Stomach (tissue), 9 donors: Measurements from ENCODE around the gene ABCA1. TPM values are rescaled to one million over a fixed set of nuclear protein-coding genes. Genes with fewer than 3 reads are reported as not detected.

Experiments used
- DNase-seq, 2 donors: peaks; one replicate each; pipeline versions ENCODE4 v3.0.0 to v3.0.0-alpha.2; 2013 to 2019
- H3K27ac ChIP-seq, 5 donors: fragments of 200-600 bp in 4 of 5; sonication (generic) in 4 of 5; one replicate each; pipeline ENCODE4 v1.5.1; 2013 to 2019; ENCODE audit warnings: mild to moderate bottlenecking in 1 of 5, moderate library complexity in 1 of 5
- H3K27me3 ChIP-seq, 3 donors: fragments of 200-600 bp; sonication (generic); one replicate each; pipeline ENCODE4 v1.5.1; 2017 to 2019; ENCODE audit warnings: mixed run types in 1 of 3
- H3K36me3 ChIP-seq, 4 donors: fragments of 200-600 bp; sonication (generic); 1 replicate in 3 of 4; 2 replicates in 1 of 4; pipeline ENCODE4 v1.5.1; 2016 to 2019
- H3K4me1 ChIP-seq, 4 donors: fragments of 200-600 bp; sonication (generic); one replicate each; pipeline ENCODE4 v1.5.1; 2016 to 2019
- H3K4me3 ChIP-seq, 4 donors: fragments of 200-600 bp; sonication (generic) in 3 of 4; one replicate each; pipeline ENCODE4 v1.5.1; 2016 to 2019; ENCODE audit warnings: mild to moderate bottlenecking in 1 of 4
- H3K9me3 ChIP-seq, 4 donors: fragments of 200-600 bp; sonication (generic); one replicate each; pipeline ENCODE4 v1.5.1; 2016 to 2019
- EP300 ChIP-seq: sonication (generic); formaldehyde crosslinking; IDR thresholded peaks from one replicate; pipeline ENCODE4 v1.6.1; 2017; ENCODE audit warnings: antibody characterized with exemption
- POLR2A ChIP-seq, 4 donors: fragments of 450-650 bp; IDR thresholded peaks; one replicate each; pipeline ENCODE4 v1.6.1; 2016; ENCODE audit warnings: antibody characterized with exemption in 4 of 4, control low read depth in 2 of 4, mild to moderate bottlenecking in 1 of 4, moderate library complexity in 1 of 4
- POLR2AphosphoS5 ChIP-seq, 3 donors: sonication (generic); formaldehyde crosslinking; IDR thresholded peaks; one replicate each; pipeline ENCODE4 v1.6.1; 2016; ENCODE audit warnings: antibody characterized with exemption in 3 of 3
- WGBS, 5 donors: extraction: QIAGEN DNeasy Blood & Tissue Kit in 3 of 5; methylation state at CpG; one replicate each; pipeline versions ENCODE4 v1.1.5 to v1.1.7; 2013 to 2018; 5-methylcytosine and 5-hydroxymethylcytosine counted together
- intact Hi-C: fragments of 100-400 bp; cut with DNase I; formaldehyde crosslinking; loops from one replicate; pipeline ENCODE4 v1.15.1; 2023; ENCODE audit warnings: low total_unique reads
- polyA plus RNA-seq, 3 donors: library from polyadenylated mRNA; stranded (reverse); fragments of 200-250 nt; gene quantifications; one replicate each; pipeline ENCODE4 v1.2.3, GENCODE V29; 2013
- total RNA-seq, 5 donors: library from RNA; depleted of rRNA; stranded (reverse); fragments of >200 nt; gene quantifications; one replicate each; pipeline versions ENCODE4 v1.1.0 to v1.2.3, GENCODE V29; 2014 to 2016
- TF ChIP-seq, protein P1 (sequence below), 7 experiments: fragments of 450-650 bp in 4 of 7; fragments of 200-600 bp in 3 of 7; sonication (generic) in 3 of 7; IDR thresholded peaks; one replicate each; pipeline ENCODE4 v1.5.1; 2016 to 2019; ENCODE audit warnings: antibody characterized with exemption in 7 of 7, control low read depth in 2 of 7, mild to moderate bottlenecking in 1 of 7
- donor health status: healthy with polysubstance abuse.
- donor health status: Bipolar disorder and iron deficiency.
- donor health status: healthy.

ABCA1 gene
- total and polyA plus RNA-seq, 8 donors: 1.9 to 75.3 (median 18.4) TPM

DNA sequence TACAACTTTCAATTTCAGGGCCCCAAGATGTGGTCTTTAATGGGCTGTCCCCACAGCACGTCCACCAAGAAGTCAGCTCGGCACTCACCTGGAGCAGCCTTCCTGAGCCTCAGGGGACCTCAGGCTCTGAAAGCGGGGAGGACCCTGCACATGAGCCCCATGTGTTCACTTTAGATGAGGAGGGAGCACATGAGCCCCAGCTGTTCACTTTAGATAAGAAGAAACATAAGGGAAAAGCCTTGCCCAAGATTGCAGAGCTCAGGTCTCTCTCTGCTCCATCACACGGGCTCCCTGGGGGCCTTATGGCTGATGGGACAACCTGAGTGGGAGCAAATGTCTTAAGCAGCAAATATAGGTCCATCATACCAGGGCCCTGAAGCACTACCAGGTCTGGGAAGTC, 107.6 kb downstream of the ABCA1 start:
- no peaks in the 10 kb centered on the region for H3K4me1 ChIP-seq
- intact Hi-C loops: no loop called here
- WGBS, 5 donors: 88 to 96% (median 95%) methylated on average over 3 to 4 of the region's 4 CpGs
- H3K27ac ChIP-seq: no peak overlapping the region
- H3K36me3 ChIP-seq: peaks cover 94 to 100% (median 100%) of the 10 kb centered on the region in 4 donors
- DNase-seq: no peak
- H3K27me3 ChIP-seq: no peaks in the 10 kb centered on the region
- H3K9me3 ChIP-seq: no peaks in the 10 kb centered on the region
- TF ChIP-seq POLR2A (IDR thresholded peaks at IDR 0.05) (no peak), POLR2AphosphoS5 (IDR thresholded peaks at IDR 0.05) (no peak), EP300 (no peak)
- TF ChIP-seq, protein P1, sequence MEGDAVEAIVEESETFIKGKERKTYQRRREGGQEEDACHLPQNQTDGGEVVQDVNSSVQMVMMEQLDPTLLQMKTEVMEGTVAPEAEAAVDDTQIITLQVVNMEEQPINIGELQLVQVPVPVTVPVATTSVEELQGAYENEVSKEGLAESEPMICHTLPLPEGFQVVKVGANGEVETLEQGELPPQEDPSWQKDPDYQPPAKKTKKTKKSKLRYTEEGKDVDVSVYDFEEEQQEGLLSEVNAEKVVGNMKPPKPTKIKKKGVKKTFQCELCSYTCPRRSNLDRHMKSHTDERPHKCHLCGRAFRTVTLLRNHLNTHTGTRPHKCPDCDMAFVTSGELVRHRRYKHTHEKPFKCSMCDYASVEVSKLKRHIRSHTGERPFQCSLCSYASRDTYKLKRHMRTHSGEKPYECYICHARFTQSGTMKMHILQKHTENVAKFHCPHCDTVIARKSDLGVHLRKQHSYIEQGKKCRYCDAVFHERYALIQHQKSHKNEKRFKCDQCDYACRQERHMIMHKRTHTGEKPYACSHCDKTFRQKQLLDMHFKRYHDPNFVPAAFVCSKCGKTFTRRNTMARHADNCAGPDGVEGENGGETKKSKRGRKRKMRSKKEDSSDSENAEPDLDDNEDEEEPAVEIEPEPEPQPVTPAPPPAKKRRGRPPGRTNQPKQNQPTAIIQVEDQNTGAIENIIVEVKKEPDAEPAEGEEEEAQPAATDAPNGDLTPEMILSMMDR (IDR thresholded peaks at IDR 0.05): no peak
- H3K4me3 ChIP-seq: no peak overlapping the region

DNA sequence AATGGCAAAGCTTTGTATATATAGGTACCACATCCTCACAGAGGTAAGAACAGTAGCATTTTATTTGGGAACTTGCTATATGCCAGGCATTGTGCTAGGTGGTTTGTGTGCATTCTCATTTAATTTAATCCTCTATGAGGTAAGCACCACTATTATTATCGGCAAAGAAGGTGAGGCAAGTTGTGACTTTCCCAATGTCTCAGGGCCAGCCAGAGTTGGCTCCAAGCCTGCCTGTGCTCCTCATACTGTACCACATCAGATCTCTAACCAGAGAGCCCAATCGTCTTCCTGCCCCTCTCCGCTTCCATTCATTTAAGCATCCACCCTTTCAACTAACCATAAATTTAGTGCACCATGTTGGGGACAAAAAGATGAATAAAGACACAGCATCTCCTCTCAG, 108.9 kb downstream of the ABCA1 start:
- H3K36me3 ChIP-seq: peaks cover 95 to 100% (median 100%) of the 10 kb centered on the region in 4 donors
- no peak overlapping the region for H3K4me3 ChIP-seq
- no peak for DNase-seq
- intact Hi-C loops: no loop called here
- 86 to 95% (median 91%) methylated on average over 3 of the region's 3 CpGs for WGBS, 5 donors
- H3K27ac ChIP-seq: no peak overlapping the region
- no peak for TF ChIP-seq EP300
- no peak for TF ChIP-seq POLR2A (IDR thresholded peaks at IDR 0.05)
- TF ChIP-seq, protein P1 (IDR thresholded peaks at IDR 0.05): no peak
- TF ChIP-seq POLR2AphosphoS5 (IDR thresholded peaks at IDR 0.05): no peak
- H3K4me1 ChIP-seq: no peaks in the 10 kb centered on the region
- no peaks in the 10 kb centered on the region for H3K27me3 ChIP-seq
- H3K9me3 ChIP-seq: no peaks in the 10 kb centered on the region

DNA sequence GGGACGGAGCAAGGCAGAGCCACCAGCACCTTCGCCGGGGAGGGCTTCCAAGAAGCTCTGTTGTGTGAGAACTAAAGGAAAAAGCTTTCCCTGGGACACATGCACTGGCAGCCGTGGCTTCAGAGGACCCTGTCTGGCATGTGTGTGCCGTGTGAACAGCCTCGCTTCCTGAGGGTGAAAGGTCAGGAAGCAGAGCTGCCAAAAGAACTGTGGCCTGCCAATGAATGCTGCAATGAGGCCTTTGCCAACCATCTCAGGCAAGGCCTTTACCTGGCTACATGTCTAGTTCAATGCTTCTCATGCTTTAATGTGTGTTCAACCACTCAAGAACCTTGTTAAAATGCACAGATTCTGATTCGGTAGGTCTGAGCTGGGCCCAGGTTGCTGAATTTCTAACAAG, 110.5 kb downstream of the ABCA1 start:
- no peak overlapping the region for H3K27ac ChIP-seq
- intact Hi-C loops: no loop called here
- no peaks in the 10 kb centered on the region for H3K4me1 ChIP-seq
- no peak for TF ChIP-seq POLR2A (IDR thresholded peaks at IDR 0.05)
- no peak for TF ChIP-seq EP300
- TF ChIP-seq, protein P1 (IDR thresholded peaks at IDR 0.05): no peak
- no peak for TF ChIP-seq POLR2AphosphoS5 (IDR thresholded peaks at IDR 0.05)
- H3K9me3 ChIP-seq: no peaks in the 10 kb centered on the region
- DNase-seq: no peak
- no peak overlapping the region for H3K4me3 ChIP-seq
- WGBS, 5 donors: 74 to 90% (median 81%) methylated on average over 7 of the region's 7 CpGs
- no peaks in the 10 kb centered on the region for H3K27me3 ChIP-seq
- peaks cover 94 to 100% (median 100%) of the 10 kb centered on the region in 4 donors for H3K36me3 ChIP-seq

DNA sequence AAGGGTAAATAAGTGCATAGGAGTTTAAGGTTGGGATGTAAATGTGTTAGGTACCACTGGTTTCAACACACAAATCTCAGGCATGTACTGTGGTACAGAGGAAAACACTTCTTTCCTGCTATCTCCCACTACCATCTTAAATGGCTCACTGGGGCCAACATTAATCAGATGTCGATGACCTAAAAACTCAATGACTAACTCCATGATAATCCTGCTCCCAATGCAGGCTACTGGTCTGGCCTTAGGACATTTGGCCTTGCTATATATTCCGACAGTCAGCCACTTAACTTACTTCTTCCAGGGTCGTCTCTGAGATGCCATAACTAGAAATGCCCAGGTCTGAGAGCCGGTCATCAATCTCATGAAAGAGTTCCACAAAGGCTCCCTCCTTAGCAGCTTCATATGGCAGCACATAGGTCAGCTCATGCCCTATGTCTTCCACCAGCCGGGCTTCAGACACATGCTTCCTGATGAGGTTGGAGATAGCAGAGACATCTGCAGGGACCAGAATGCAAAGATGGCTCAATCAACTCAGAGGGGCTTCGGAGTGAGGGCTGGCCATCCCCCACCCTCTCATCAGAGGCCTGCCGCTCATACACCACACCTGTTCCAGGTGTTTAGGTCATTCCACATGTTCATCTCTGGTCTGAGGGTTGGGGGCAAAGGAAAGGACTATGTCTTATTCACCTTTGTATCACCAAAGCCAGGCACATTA, 111.9 kb downstream of the ABCA1 start:
- peaks cover 0 to 14% (median 3%) of the 10 kb centered on the region in 4 donors for H3K4me1 ChIP-seq
- H3K9me3 ChIP-seq: no peaks in the 10 kb centered on the region
- H3K27me3 ChIP-seq: no peaks in the 10 kb centered on the region
- peaks cover 82 to 98% (median 97%) of the 10 kb centered on the region in 4 donors for H3K36me3 ChIP-seq
- DNase-seq: no peak
- 94 to 100% (median 96%) methylated on average over 5 to 7 of the region's 7 CpGs for WGBS, 5 donors
- intact Hi-C loops: no loop called here
- H3K27ac ChIP-seq: no peak overlapping the region
- no peak overlapping the region for H3K4me3 ChIP-seq
- TF ChIP-seq EP300 (no peak), POLR2AphosphoS5 (IDR thresholded peaks at IDR 0.05) (no peak), POLR2A (IDR thresholded peaks at IDR 0.05) (no peak)
- TF ChIP-seq, protein P1 (IDR thresholded peaks at IDR 0.05): no peak
